Thoracic aorta (tissue), 2 donors: ENCODE results near the gene MYO1D. TPM values are rescaled to one million over a fixed set of nuclear protein-coding genes. Genes with fewer than 3 reads are reported as not detected.

Source experiments
- ATAC-seq: fragments of 150-250 bp; one replicate; pipeline ENCODE4 v1.8.0; 2017; ENCODE audit warnings: low read depth; ENCODE audit not compliant: insufficient number of reproducible peaks, low FRiP score
- DNase-seq: peaks from one replicate; pipeline ENCODE4 v3.0.0-alpha.2; 2020; ENCODE audit warnings: low spot score
- H3K27ac ChIP-seq, 2 donors: fragments of 200-600 bp; sonication (generic); 1 replicate in 1 of 2; 2 replicates in 1 of 2; pipeline ENCODE4 v1.5.1; 2016; ENCODE audit warnings: mild to moderate bottlenecking in 2 of 2, moderate library complexity in 2 of 2
- H3K27me3 ChIP-seq: fragments of 200-600 bp; sonication (generic); replicated peaks from 2 replicates; pipeline ENCODE4 v1.6.0; 2016; ENCODE audit warnings: mild to moderate bottlenecking; ENCODE audit not compliant: insufficient read depth
- H3K36me3 ChIP-seq: fragments of 200-600 bp; sonication (generic); one replicate; pipeline ENCODE4 v1.5.1; 2016
- H3K4me1 ChIP-seq, 2 donors: fragments of 200-600 bp; sonication (generic); 1 replicate in 1 of 2; 2 replicates in 1 of 2; pipeline versions ENCODE4 v1.5.1 to v1.6.0; 2016; ENCODE audit warnings: low read depth in 2 of 2, mild to moderate bottlenecking in 1 of 2; ENCODE audit not compliant: control insufficient read depth in 1 of 2
- H3K4me3 ChIP-seq: fragments of 200-600 bp; sonication (generic); 2 replicates; pipeline ENCODE4 v1.5.1; 2016; ENCODE audit warnings: mild to moderate bottlenecking
- H3K9me3 ChIP-seq: fragments of 200-600 bp; sonication (generic); 2 replicates; pipeline ENCODE4 v1.5.1; 2016
- total RNA-seq, 2 donors: library from RNA; depleted of rRNA; stranded (reverse); fragments of >200 nt; gene quantifications; one replicate each; pipeline versions ENCODE4 v1.1.0 to v1.2.3, GENCODE V29; 2016
- TF ChIP-seq, protein P1 (sequence below): fragments of 200-600 bp; sonication (generic); IDR thresholded peaks from one replicate; pipeline ENCODE4 v1.5.1; 2019; ENCODE audit warnings: antibody characterized with exemption

The MYO1D gene
- total RNA-seq, 2 donors from 2014 or later, result 257 to 370 TPM

DNA sequence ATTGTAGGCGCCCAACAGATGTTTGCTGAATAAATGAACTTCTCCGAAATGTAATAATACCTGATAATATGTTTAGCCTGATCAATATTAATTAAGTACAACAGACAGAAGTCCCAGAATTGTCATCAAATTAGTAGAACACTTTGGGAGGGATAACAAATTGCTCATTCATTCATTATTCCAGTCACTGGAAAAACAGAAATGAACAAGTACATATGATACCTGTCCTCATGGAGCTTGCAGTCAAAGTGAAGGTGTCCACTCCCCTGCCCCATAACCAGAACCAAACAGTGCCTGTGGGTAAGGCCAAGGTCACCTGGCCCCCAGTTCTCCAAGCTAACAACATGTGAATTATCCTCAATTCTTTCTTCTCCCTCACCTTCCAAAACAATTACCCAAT lies 42.8 kb downstream of the MYO1D start:
- Histone ChIP-seq H3K27me3 (no peaks in the 10 kb centered on the region), H3K27ac (no peak overlapping the region), H3K36me3 (no peaks in the 10 kb centered on the region), H3K9me3 (no peaks in the 10 kb centered on the region), H3K4me1 (peaks cover 17 to 48% of the 10 kb centered on the region in 2 donors), H3K4me3 (no peak overlapping the region)
- TF ChIP-seq, protein P1, sequence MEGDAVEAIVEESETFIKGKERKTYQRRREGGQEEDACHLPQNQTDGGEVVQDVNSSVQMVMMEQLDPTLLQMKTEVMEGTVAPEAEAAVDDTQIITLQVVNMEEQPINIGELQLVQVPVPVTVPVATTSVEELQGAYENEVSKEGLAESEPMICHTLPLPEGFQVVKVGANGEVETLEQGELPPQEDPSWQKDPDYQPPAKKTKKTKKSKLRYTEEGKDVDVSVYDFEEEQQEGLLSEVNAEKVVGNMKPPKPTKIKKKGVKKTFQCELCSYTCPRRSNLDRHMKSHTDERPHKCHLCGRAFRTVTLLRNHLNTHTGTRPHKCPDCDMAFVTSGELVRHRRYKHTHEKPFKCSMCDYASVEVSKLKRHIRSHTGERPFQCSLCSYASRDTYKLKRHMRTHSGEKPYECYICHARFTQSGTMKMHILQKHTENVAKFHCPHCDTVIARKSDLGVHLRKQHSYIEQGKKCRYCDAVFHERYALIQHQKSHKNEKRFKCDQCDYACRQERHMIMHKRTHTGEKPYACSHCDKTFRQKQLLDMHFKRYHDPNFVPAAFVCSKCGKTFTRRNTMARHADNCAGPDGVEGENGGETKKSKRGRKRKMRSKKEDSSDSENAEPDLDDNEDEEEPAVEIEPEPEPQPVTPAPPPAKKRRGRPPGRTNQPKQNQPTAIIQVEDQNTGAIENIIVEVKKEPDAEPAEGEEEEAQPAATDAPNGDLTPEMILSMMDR, result no peak
- ATAC-seq, result no peak
- no peak for DNase-seq

DNA sequence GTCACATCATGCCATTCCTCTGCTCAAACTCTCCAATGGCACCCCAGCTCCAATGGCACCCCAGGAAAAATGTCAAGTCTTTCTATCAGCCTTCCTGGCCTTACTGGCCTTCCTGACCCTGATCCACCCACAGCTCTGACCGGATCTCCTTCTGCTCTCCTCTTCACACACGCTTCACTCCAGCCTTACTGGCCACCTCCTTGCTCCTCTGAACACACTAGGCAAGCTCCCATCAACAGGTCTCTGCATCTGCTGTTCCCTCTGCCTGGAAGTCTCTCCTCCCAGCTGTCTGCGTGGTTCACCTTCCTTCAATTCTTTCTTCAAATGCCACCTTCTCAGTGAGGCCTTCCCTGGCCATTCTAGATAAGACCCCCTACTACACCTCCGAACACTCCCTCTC lies 43.4 kb downstream of the MYO1D start:
- DNase-seq (no peak), ATAC-seq (no peak)
- TF ChIP-seq, protein P1, result no peak
- Histone ChIP-seq H3K27ac (no peak overlapping the region), H3K4me3 (no peak overlapping the region), H3K27me3 (no peaks in the 10 kb centered on the region), H3K9me3 (no peaks in the 10 kb centered on the region), H3K36me3 (no peaks in the 10 kb centered on the region), H3K4me1 (peaks cover 22 to 49% of the 10 kb centered on the region in 2 donors)

DNA sequence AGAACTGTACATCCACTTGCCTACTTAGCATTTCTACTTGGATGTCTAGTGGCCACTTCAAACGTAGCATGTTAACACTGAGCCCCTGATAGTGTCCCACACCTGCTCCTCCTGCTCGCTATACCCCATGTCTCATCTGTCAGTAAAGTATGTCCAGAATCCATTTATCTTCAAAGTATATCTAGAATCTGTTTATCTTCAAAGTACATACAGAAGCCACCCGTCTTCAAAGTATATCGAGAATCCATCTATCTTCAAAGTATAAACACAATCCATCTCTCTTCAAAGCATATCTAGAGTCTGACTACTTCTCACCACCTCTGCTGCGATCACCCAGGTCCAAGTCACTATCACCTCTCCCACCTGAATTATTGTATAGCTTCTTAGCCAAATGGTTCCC lies 43.8 kb downstream of the MYO1D start:
- ATAC-seq (no peak), DNase-seq (no peak)
- TF ChIP-seq, protein P1, result no peak
- Histone ChIP-seq H3K27me3 (no peaks in the 10 kb centered on the region), H3K9me3 (no peaks in the 10 kb centered on the region), H3K36me3 (no peaks in the 10 kb centered on the region), H3K4me1 (peaks cover 24 to 51% of the 10 kb centered on the region in 2 donors), H3K4me3 (no peak overlapping the region), H3K27ac (no peak overlapping the region)

DNA sequence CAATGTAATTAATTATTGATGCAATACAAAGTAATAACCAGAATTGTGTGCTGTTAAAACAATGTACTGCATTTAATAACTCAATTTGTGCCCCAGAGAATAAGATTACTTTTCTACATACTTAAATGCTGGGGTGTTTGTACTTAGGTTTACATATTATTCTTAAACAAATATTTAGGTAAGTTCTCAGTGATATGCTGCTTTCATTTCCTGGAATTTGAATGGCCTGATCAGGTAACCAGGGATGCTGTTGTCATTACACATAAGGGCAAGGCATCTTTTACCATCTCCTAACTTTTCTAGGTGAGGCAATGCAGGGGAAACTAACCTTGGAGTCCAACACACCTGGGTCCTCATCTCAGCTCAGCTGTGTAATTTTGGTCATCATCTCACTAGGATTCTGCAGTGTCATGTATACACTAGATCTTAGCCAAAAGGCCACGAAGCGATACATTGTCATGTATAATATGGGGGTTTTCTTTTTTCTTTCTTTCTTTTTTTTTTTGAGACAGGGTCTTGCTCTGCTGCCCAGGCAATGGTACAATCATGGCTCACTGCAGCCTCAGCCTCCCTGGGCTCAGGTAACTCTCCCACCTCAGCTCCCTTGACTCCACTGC lies 45.2 kb downstream of the MYO1D start:
- no peak overlapping the region for H3K4me3 ChIP-seq
- TF ChIP-seq, protein P1, result no peak
- H3K27me3 ChIP-seq, result no peaks in the 10 kb centered on the region
- H3K36me3 ChIP-seq, result no peaks in the 10 kb centered on the region
- DNase-seq (no peak), ATAC-seq (no peak)
- H3K9me3 ChIP-seq, result no peaks in the 10 kb centered on the region
- H3K27ac ChIP-seq, result no peak overlapping the region
- peaks cover 26 to 63% of the 10 kb centered on the region in 2 donors for H3K4me1 ChIP-seq

DNA sequence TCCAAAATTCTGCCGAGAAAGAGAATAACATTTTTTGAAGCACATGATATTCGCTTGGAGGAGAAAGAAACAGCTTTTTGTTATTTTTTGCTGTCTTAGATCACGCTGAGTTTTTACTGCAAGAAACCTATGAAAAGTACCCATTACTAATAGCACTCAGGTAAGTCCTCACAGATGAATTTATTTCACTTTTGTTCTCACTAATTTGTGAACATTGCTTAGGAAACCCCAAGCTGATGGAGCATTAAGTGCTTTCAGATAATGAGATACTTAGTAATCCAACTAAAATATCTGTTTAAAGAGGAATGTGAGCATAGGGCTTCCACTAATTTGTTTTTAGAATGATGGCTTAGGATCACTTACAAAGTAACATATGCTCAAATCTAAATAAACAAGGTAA lies 45.7 kb downstream of the MYO1D start:
- Histone ChIP-seq H3K27ac (no peak overlapping the region), H3K4me1 (peaks cover 26 to 62% of the 10 kb centered on the region in 2 donors), H3K4me3 (no peak overlapping the region), H3K27me3 (no peaks in the 10 kb centered on the region), H3K9me3 (no peaks in the 10 kb centered on the region), H3K36me3 (no peaks in the 10 kb centered on the region)
- ATAC-seq (no peak), DNase-seq (no peak)
- TF ChIP-seq, protein P1, result no peak
